HEK293 (cell line): ENCODE measurements around the gene ERFE.

Experiments
- GLIS2 ChIP-seq: fragments of 450-650 bp; formaldehyde crosslinking; IDR thresholded peaks from 2 replicates; pipeline ENCODE4 v1.5.1; 2016; ENCODE audit warnings: missing biosample characterization, missing genetic modification characterization
- PRDM1 ChIP-seq: fragments of 450-650 bp; formaldehyde crosslinking; IDR thresholded peaks from 2 replicates; pipeline ENCODE4; 2016; ENCODE audit warnings: missing biosample characterization, missing genetic modification characterization
- RBAK ChIP-seq: fragments of 450-650 bp; formaldehyde crosslinking; IDR thresholded peaks from 2 replicates; pipeline ENCODE4 v1.5.1; 2016; ENCODE audit warnings: missing biosample characterization, missing genetic modification characterization
- ZBTB8A ChIP-seq: fragments of 450-650 bp; formaldehyde crosslinking; IDR thresholded peaks from 2 replicates; pipeline ENCODE4 v1.5.1; 2016; ENCODE audit warnings: missing biosample characterization, missing genetic modification characterization
- ZNF133 ChIP-seq: fragments of 450-650 bp; formaldehyde crosslinking; IDR thresholded peaks from 2 replicates; pipeline ENCODE4 v1.5.1; 2016; ENCODE audit warnings: missing biosample characterization, missing genetic modification characterization
- ZNF174 ChIP-seq: fragments of 450-650 bp; formaldehyde crosslinking; IDR thresholded peaks from 2 replicates; pipeline ENCODE4 v1.5.0; 2017; ENCODE audit warnings: missing biosample characterization, mild to moderate bottlenecking, missing genetic modification characterization
- ZNF324 ChIP-seq: fragments of 450-650 bp; formaldehyde crosslinking; IDR thresholded peaks from 2 replicates; pipeline ENCODE4 v1.5.1; 2016; ENCODE audit warnings: missing biosample characterization, missing genetic modification characterization
- ZNF354C ChIP-seq: fragments of 450-650 bp; formaldehyde crosslinking; IDR thresholded peaks from 2 replicates; pipeline ENCODE4 v1.5.1; 2016; ENCODE audit warnings: missing biosample characterization, missing genetic modification characterization, low read depth, borderline replicate concordance
- ZNF366 ChIP-seq: fragments of 450-650 bp; formaldehyde crosslinking; conservative IDR thresholded peaks from 2 replicates; pipeline ENCODE4 v1.5.1; 2016; ENCODE audit warnings: missing biosample characterization, missing genetic modification characterization
- ZNF610 ChIP-seq: fragments of 450-650 bp; formaldehyde crosslinking; IDR thresholded peaks from 2 replicates; pipeline ENCODE4 v1.5.1; 2016; ENCODE audit warnings: missing biosample characterization, missing genetic modification characterization, borderline replicate concordance
- ZNF837 ChIP-seq: fragments of 450-650 bp; formaldehyde crosslinking; IDR thresholded peaks from 2 replicates; pipeline ENCODE4 v1.5.1; 2016; ENCODE audit warnings: missing biosample characterization, missing genetic modification characterization
- TF ChIP-seq, protein P1 (sequence below): fragments of 450-650 bp; formaldehyde crosslinking; IDR thresholded peaks from 2 replicates; pipeline ENCODE4 v1.5.1; 2016; ENCODE audit warnings: missing biosample characterization, missing genetic modification characterization, borderline replicate concordance
- TF ChIP-seq, protein P2 (sequence below): fragments of 450-650 bp; formaldehyde crosslinking; IDR thresholded peaks from 2 replicates; pipeline ENCODE4 v1.5.1; 2016; ENCODE audit warnings: missing biosample characterization, missing genetic modification characterization
- TF ChIP-seq, protein P3 (sequence below): fragments of 450-650 bp; formaldehyde crosslinking; IDR thresholded peaks from 2 replicates; pipeline ENCODE4 v1.5.1; 2016; ENCODE audit warnings: missing biosample characterization, missing genetic modification characterization, low read depth
- TF ChIP-seq, protein P4 (sequence below): fragments of 450-650 bp; formaldehyde crosslinking; IDR thresholded peaks from 2 replicates; pipeline ENCODE4 v1.5.1; 2017; ENCODE audit warnings: missing biosample characterization, missing genetic modification characterization
- TF ChIP-seq, protein P5 (sequence below): fragments of 450-650 bp; formaldehyde crosslinking; IDR thresholded peaks from 2 replicates; pipeline ENCODE4 v1.5.1; 2016; ENCODE audit warnings: missing biosample characterization, missing genetic modification characterization
- TF ChIP-seq, protein P6 (sequence below): fragments of 450-650 bp; formaldehyde crosslinking; IDR thresholded peaks from 2 replicates; pipeline ENCODE4 v1.5.1; 2016; ENCODE audit warnings: missing biosample characterization, missing genetic modification characterization
- TF ChIP-seq, protein P7 (sequence below): fragments of 450-650 bp; formaldehyde crosslinking; IDR thresholded peaks from 2 replicates; pipeline ENCODE4 v1.5.1; 2016; ENCODE audit warnings: missing biosample characterization, missing genetic modification characterization
- TF ChIP-seq, protein P8 (sequence below): fragments of 450-650 bp; formaldehyde crosslinking; conservative IDR thresholded peaks from 2 replicates; pipeline ENCODE4 v1.5.1; 2016; ENCODE audit warnings: low read depth, missing biosample characterization, missing genetic modification characterization

Gene ERFE

DNA sequence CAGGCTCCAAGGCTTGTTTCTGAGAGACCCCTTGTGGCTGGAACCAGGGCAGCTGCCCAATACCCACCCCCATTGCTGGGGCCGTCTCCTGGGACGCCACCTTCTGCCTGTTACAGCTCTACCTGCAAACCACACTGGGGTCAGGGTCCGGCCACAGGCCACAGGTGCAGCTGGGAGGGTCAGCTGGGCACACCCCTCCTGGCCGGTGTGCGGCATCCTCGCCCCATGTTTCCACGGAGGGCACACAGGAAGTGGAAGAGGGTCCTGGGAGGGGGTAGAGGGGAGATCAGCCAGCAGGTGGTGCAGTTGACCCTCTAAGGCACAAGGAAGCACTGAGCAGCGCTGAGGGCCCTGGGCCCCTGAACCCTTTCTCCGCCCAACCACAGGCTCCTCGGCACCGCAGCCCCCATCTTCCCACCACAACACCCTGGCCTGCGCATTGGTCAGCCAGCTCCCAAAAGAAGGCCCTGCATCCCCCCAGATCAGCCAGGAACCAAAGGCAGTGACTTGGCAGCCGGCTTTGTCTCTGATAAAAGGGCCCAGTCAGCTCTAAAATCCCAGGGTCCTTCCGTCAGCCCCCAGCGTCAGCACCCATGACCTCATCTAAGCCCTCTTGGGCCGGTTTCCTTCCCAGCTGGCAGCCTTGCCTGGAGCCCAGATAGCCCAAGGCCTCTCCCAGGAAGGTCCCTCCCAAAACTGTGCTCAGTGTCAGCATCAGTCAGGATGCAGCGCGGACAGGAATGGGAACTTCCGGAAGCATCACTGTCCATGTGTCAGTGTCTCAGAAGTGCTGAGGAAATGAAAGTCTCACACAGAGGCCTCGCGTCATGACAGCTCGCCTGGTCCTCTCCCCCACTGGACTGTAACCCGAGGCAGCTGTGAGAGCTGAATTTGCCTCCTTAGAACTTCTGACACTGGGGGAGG lies 1.7 kb downstream of the ERFE start (continued):
- TF ChIP-seq, protein P1, sequence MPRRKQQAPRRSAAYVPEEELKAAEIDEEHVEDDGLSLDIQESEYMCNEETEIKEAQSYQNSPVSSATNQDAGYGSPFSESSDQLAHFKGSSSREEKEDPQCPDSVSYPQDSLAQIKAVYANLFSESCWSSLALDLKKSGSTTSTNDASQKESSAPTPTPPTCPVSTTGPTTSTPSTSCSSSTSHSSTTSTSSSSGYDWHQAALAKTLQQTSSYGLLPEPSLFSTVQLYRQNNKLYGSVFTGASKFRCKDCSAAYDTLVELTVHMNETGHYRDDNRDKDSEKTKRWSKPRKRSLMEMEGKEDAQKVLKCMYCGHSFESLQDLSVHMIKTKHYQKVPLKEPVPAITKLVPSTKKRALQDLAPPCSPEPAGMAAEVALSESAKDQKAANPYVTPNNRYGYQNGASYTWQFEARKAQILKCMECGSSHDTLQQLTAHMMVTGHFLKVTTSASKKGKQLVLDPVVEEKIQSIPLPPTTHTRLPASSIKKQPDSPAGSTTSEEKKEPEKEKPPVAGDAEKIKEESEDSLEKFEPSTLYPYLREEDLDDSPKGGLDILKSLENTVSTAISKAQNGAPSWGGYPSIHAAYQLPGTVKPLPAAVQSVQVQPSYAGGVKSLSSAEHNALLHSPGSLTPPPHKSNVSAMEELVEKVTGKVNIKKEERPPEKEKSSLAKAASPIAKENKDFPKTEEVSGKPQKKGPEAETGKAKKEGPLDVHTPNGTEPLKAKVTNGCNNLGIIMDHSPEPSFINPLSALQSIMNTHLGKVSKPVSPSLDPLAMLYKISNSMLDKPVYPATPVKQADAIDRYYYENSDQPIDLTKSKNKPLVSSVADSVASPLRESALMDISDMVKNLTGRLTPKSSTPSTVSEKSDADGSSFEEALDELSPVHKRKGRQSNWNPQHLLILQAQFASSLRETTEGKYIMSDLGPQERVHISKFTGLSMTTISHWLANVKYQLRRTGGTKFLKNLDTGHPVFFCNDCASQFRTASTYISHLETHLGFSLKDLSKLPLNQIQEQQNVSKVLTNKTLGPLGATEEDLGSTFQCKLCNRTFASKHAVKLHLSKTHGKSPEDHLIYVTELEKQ, result no peak
- TF ChIP-seq ZNF324 (tag by site-specific recombination), result no peak
- no peak for TF ChIP-seq ZNF610 (tag by site-specific recombination)
- TF ChIP-seq, protein P2, sequence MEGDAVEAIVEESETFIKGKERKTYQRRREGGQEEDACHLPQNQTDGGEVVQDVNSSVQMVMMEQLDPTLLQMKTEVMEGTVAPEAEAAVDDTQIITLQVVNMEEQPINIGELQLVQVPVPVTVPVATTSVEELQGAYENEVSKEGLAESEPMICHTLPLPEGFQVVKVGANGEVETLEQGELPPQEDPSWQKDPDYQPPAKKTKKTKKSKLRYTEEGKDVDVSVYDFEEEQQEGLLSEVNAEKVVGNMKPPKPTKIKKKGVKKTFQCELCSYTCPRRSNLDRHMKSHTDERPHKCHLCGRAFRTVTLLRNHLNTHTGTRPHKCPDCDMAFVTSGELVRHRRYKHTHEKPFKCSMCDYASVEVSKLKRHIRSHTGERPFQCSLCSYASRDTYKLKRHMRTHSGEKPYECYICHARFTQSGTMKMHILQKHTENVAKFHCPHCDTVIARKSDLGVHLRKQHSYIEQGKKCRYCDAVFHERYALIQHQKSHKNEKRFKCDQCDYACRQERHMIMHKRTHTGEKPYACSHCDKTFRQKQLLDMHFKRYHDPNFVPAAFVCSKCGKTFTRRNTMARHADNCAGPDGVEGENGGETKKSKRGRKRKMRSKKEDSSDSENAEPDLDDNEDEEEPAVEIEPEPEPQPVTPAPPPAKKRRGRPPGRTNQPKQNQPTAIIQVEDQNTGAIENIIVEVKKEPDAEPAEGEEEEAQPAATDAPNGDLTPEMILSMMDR (tag by site-specific recombination), result peak; percentile 95
- no peak for TF ChIP-seq ZNF366 (tag by site-specific recombination)
- TF ChIP-seq, protein P3, sequence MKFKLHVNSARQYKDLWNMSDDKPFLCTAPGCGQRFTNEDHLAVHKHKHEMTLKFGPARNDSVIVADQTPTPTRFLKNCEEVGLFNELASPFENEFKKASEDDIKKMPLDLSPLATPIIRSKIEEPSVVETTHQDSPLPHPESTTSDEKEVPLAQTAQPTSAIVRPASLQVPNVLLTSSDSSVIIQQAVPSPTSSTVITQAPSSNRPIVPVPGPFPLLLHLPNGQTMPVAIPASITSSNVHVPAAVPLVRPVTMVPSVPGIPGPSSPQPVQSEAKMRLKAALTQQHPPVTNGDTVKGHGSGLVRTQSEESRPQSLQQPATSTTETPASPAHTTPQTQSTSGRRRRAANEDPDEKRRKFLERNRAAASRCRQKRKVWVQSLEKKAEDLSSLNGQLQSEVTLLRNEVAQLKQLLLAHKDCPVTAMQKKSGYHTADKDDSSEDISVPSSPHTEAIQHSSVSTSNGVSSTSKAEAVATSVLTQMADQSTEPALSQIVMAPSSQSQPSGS (tag by site-specific recombination), result no peak
- TF ChIP-seq ZNF133 (tag by site-specific recombination), result no peak
- TF ChIP-seq, protein P4, sequence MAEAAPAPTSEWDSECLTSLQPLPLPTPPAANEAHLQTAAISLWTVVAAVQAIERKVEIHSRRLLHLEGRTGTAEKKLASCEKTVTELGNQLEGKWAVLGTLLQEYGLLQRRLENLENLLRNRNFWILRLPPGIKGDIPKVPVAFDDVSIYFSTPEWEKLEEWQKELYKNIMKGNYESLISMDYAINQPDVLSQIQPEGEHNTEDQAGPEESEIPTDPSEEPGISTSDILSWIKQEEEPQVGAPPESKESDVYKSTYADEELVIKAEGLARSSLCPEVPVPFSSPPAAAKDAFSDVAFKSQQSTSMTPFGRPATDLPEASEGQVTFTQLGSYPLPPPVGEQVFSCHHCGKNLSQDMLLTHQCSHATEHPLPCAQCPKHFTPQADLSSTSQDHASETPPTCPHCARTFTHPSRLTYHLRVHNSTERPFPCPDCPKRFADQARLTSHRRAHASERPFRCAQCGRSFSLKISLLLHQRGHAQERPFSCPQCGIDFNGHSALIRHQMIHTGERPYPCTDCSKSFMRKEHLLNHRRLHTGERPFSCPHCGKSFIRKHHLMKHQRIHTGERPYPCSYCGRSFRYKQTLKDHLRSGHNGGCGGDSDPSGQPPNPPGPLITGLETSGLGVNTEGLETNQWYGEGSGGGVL (tag by site-specific recombination), result no peak
- TF ChIP-seq, protein P5, sequence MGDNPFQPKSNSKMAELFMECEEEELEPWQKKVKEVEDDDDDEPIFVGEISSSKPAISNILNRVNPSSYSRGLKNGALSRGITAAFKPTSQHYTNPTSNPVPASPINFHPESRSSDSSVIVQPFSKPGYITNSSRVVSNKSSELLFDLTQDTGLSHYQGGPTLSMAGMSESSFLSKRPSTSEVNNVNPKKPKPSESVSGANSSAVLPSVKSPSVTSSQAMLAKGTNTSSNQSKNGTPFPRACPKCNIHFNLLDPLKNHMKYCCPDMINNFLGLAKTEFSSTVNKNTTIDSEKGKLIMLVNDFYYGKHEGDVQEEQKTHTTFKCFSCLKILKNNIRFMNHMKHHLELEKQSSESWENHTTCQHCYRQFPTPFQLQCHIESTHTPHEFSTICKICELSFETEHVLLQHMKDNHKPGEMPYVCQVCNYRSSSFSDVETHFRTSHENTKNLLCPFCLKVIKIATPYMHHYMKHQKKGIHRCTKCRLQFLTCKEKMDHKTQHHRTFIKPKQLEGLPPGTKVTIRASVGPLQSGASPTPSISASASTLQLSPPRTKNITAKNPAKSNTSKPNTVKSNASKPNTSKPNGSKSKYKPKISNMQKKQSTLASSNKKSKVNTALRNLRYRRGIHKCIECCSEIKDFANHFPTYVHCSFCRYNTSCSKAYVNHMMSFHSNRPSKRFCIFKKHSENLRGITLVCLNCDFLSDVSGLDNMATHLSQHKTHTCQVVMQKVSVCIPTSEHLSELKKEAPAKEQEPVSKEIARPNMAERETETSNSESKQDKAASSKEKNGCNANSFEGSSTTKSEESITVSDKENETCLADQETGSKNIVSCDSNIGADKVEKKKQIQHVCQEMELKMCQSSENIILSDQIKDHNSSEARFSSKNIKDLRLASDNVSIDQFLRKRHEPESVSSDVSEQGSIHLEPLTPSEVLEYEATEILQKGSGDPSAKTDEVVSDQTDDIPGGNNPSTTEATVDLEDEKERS, result no peak
- TF ChIP-seq RBAK, result no peak
- TF ChIP-seq, protein P6, sequence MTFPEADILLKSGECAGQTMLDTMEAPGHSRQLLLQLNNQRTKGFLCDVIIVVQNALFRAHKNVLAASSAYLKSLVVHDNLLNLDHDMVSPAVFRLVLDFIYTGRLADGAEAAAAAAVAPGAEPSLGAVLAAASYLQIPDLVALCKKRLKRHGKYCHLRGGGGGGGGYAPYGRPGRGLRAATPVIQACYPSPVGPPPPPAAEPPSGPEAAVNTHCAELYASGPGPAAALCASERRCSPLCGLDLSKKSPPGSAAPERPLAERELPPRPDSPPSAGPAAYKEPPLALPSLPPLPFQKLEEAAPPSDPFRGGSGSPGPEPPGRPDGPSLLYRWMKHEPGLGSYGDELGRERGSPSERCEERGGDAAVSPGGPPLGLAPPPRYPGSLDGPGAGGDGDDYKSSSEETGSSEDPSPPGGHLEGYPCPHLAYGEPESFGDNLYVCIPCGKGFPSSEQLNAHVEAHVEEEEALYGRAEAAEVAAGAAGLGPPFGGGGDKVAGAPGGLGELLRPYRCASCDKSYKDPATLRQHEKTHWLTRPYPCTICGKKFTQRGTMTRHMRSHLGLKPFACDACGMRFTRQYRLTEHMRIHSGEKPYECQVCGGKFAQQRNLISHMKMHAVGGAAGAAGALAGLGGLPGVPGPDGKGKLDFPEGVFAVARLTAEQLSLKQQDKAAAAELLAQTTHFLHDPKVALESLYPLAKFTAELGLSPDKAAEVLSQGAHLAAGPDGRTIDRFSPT (tag by site-specific recombination), result peak; percentile 51; the same call in 1 of the 2 replicates
- TF ChIP-seq PRDM1 (tag by site-specific recombination), result no peak
- TF ChIP-seq, protein P7, sequence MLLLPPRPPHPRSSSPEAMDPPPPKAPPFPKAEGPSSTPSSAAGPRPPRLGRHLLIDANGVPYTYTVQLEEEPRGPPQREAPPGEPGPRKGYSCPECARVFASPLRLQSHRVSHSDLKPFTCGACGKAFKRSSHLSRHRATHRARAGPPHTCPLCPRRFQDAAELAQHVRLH (tag by site-specific recombination), result no peak
- TF ChIP-seq ZNF837, result no peak
- no peak for TF ChIP-seq ZNF174 (tag by site-specific recombination)
- no peak for TF ChIP-seq ZBTB8A (tag by site-specific recombination)
- TF ChIP-seq, protein P8, sequence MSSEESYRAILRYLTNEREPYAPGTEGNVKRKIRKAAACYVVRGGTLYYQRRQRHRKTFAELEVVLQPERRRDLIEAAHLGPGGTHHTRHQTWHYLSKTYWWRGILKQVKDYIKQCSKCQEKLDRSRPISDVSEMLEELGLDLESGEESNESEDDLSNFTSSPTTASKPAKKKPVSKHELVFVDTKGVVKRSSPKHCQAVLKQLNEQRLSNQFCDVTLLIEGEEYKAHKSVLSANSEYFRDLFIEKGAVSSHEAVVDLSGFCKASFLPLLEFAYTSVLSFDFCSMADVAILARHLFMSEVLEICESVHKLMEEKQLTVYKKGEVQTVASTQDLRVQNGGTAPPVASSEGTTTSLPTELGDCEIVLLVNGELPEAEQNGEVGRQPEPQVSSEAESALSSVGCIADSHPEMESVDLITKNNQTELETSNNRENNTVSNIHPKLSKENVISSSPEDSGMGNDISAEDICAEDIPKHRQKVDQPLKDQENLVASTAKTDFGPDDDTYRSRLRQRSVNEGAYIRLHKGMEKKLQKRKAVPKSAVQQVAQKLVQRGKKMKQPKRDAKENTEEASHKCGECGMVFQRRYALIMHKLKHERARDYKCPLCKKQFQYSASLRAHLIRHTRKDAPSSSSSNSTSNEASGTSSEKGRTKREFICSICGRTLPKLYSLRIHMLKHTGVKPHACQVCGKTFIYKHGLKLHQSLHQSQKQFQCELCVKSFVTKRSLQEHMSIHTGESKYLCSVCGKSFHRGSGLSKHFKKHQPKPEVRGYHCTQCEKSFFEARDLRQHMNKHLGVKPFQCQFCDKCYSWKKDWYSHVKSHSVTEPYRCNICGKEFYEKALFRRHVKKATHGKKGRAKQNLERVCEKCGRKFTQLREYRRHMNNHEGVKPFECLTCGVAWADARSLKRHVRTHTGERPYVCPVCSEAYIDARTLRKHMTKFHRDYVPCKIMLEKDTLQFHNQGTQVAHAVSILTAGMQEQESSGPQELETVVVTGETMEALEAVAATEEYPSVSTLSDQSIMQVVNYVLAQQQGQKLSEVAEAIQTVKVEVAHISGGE, result no peak
- TF ChIP-seq ZNF354C (tag by site-specific recombination), result no peak
- TF ChIP-seq GLIS2, result no peak
